Sigmoid colon (tissue), 4 donors: Measurements from ENCODE around the gene ZBTB38.

ENCODE experiments used
- CTCF ChIP-seq, 4 experiments: fragments of 450-650 bp in 3 of 4; fragments of 200-600 bp in 1 of 4; IDR thresholded peaks; one replicate each; pipeline ENCODE4 v1.5.1; 2016 to 2019; ENCODE audit warnings: antibody characterized with exemption in 4 of 4, mild to moderate bottlenecking in 3 of 4, moderate library complexity in 2 of 4
- POLR2A ChIP-seq, 2 donors: fragments of 450-650 bp; IDR thresholded peaks; one replicate each; pipeline ENCODE4 v1.6.1; 2016; ENCODE audit warnings: antibody characterized with exemption in 2 of 2, mild to moderate bottlenecking in 2 of 2, moderate library complexity in 2 of 2
- POLR2AphosphoS5 ChIP-seq, 4 donors: sonication (generic); formaldehyde crosslinking; IDR thresholded peaks; one replicate each; pipeline ENCODE4 v1.6.1; 2017; ENCODE audit warnings: antibody characterized with exemption in 4 of 4

- TF ChIP-seq POLR2AphosphoS5 (IDR thresholded peaks at IDR 0.05) = no peak
- TF ChIP-seq POLR2A (IDR thresholded peaks at IDR 0.05) = no peak
- TF ChIP-seq CTCF (IDR thresholded peaks at IDR 0.05) = no peak
Measured at GRCh38 chr3:141346007-141346406, 22.3 kb upstream of the ZBTB38 start.
